HG02852 (cell line): ENCODE results near the gene ANAPC1.
"Not testable (repeated sequence)": the region's sequence is repeated elsewhere in the genome, so short reads cannot be mapped to it uniquely, and the experiment has no call there.

Source experiments
- ATAC-seq: cut with Tn5 transposase; IDR thresholded peaks from one replicate; pipeline ENCODE4 v1.9.1; 2021; ENCODE audit warnings: mild to moderate bottlenecking, moderate library complexity; ENCODE audit not compliant: unreplicated experiment

Gene ANAPC1

DNA sequence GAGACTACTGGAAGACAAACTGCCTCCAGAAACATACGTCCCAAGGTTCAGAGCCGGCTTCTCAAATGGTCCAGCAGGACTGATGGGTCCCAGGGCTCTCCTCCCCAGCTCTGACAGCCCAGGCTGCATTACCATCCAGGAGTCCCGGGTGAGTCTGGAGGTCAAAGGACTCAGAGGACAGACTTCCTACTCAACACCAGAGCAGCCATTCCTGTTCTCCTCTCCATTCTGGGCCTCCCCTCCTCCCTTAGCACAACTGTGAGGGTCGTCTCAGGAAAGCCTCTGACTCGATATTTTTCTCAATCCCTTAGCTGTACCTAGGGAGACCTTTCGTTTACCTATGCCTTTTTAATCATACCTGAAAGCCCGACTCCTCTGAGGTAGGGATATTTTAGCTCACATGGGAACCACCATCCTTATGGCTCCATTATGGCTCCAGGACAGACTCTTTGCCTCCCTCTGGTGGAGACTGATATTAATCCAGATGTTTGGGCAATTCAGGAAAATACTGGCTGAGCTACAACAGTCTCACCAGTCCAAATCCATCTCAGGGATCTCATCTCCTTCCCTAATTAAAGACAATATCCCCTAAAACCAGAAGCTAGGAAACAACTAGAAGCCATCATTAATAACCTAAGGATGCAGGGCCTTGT, 70.9 kb downstream of the ANAPC1 start:
- ATAC-seq: not testable (repeated sequence)

DNA sequence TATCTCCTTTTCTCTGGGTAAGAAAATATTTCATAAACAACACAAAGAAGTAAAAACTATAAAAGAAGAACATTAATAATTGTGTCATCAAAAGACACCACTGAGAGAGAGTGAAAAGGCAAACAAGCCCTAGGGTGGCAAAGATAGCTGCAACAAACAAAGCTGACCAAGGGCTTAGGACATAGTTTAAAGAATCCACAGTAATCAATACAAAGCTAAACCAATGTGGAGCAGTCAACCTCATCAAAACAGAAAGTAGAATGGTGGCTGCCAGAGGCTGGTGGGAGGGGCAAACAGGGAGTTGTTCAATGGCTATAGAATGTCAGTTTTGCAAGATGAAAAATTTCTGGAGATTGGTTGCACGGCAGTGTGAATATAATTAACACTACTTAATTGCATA, 93.4 kb downstream of the ANAPC1 start:
- ATAC-seq: not testable (repeated sequence)

DNA sequence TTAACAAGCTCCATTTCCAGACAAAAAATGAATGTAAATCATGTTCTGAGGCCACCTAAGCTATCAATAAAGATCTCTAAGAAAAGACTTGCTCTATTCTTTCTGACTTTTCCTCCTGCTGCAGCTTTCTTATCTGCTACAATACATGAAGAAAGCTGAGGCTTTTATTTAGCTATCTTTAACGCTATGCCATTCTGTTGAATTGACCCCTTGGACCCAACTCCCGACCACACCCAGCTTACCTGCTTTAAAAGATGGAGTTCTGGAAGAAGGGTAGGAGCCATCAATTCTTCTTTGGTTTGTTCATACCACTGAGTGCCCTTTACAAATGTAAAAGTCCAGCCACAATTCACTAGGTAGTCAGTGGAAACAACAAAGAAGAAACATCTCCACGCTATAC, 99.9 kb downstream of the ANAPC1 start:
- not testable (repeated sequence) for ATAC-seq

DNA sequence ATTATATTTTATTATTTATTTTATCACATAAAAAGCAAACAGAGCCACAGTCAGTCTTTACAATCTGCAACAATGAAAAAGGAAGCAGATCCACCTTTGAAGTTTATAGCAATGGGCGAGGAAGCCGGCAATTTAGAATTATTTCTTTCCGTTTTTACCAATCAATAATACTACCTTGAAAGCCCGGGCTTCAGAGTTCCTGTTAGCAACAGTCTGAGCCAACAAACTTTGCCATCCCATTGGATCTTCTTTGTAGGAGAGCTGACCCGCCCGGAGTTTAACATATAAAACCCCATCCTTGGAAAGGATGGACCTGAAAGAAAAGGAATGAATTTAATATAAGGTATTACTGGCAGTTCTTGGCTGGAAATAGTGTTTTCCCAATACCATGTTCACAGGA, 101.8 kb downstream of the ANAPC1 start:
- not testable (repeated sequence) for ATAC-seq

DNA sequence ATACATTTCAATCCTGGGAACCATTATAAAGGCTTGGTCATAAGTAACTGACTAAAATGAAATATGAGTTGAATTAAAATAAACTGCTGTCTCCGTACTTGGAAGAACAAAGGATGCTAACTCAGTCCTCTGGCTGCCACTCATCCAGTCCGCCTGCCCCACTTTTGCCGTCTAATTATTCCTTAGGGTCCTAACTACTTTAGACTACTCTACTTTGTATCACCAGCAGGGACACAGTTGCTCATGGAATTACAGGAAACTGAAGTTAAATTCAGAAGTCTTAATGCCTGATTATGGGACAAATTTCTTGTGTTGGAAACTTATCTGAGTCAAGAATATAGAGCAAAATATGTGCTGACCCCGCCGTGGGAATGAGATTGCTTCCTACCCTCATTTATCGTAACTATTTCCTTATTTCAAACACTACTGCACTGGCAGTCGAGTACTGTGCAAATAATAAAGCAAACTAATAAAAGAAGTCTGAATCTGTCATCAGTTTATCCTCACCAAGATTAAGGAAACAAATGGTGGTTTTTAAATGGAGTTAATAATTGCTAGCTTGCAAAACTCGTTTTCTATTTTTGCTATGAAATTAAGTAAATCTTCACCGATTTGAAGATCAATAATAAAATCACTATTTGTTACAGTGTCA, 102.4 kb downstream of the ANAPC1 start:
- ATAC-seq: not testable (repeated sequence)

DNA sequence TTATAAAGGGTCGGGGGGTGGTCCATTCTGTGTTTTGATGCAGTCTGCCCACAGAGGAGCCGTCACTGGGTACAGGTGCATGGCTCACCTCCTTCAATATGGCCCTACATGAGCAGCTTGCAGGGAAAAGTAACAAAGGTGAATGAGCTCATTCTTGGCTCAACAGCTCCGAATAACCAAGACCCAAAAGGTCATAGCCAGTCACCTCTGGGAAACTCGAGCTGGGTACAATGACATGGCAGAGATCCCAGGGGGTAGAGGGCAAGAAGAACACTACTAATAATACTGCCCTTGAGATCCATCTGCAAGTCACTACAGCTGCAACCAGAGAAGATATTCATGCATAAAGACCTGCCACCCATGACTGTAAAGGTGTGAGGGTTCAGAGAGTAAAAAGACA, 106.8 kb downstream of the ANAPC1 start:
- ATAC-seq: not testable (repeated sequence)

DNA sequence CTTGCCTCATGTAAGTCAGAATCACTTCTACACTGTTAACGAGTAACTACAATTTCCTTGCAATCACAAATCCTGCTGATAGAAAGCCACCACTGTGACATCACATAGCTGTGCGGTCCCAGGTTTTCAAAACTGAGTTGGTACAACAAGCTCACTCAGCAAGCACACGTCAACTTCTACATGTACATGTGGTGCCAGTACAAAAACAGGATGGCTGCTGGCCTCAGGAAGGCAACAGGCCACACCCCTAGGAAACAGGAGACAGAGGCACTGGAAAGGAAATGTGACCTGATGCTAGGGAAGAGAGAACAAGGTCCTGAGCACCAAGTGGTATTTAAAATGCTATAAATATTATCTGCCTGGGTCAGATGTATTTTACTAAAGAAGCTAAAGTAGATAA, 107.7 kb downstream of the ANAPC1 start:
- ATAC-seq: not testable (repeated sequence)

DNA sequence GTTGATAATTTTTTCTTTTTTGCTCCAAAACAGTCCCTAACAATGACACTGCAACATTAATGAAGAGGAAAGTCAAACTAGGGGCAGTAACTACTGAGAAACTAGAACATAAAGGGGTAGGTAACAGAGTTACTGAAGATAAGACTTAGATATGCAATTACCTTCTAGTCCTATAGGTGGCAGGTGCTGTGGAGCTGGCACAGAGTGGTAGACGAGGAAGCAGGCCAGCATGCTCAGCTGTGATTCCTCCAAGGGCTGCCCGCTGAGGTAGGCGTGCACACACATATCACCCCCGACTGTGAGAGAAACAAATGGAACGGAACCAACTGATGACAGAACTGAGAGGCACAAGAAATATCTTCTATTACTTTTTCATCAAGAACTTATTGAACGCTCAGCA, 111.8 kb downstream of the ANAPC1 start:
- ATAC-seq: not testable (repeated sequence)

DNA sequence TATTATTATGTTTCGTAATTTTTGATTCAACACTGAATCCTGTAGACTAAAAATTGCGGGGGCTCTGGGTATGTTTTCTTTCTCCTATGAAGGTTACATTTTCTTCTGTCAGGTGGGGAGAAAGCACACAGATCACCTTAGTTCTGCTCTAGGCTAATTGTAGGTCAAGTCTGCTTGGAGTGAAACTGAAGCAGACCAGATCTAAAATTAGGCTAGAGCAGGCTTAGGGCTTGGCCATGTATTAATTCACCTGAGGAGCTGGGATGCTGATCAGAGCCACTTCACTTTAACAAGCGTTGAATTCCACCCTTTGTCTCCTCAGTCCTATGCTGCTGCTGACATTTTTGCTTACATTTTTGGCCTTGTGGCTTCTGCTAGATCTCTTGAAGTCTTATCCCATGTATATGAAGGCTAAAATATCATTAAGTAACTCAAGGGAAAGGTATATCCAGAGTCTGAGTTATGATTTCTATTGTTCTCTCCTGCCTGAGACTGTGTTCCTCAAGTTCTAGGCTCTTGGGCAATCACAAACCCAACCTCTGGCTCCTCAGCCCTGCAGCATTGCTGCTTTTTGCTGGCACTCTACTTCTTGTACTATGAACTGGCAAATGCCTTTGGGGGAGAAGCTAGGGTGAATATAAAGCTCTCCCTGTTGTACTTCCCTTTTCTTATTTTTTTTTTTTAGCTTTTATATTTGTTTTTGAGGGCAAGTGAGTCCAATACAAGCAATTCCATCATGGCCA, 112.9 kb downstream of the ANAPC1 start:
- not testable (repeated sequence) for ATAC-seq

DNA sequence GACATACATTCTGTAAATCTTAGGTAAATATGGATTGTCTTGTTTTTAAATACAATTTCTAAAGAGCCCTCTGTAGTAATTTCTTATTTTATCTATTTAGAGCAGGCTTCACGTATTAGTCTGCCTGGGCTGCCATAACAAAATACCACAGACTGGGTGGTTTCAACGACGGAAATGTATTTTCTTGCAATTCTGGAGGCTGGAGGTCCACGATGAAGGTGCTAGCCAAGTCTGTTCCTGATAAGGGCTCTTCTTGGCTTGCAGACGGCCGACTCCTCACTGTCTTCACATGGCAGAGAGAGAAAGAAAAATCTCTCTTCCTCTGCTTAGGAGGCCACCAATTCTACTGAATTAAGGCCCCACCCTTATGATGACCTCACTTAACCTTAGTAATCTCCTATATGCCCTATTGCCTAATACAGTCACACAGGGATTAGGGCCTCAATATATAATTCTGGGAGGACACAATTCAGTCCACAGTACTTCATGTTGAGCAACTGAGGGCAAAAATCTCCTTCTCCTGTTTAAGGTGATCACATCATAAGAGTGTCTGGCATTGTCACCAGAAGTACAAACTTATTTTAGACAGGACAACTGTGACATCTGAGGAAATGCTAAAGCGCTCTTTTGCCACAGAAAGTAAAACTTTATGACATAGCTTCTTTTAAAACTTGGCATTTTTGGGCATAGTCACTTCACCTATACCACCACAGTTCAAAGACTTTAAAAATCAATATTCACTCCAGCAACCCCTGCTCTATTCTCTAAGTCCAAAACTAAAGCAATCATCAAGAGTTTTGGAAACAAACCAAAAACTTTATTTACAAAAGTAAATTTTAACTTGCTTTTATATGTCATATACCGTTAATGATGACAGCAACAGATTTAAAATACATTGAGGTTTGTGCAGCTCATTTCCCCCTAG, 115.5 kb downstream of the ANAPC1 start:
- ATAC-seq: not testable (repeated sequence)

DNA sequence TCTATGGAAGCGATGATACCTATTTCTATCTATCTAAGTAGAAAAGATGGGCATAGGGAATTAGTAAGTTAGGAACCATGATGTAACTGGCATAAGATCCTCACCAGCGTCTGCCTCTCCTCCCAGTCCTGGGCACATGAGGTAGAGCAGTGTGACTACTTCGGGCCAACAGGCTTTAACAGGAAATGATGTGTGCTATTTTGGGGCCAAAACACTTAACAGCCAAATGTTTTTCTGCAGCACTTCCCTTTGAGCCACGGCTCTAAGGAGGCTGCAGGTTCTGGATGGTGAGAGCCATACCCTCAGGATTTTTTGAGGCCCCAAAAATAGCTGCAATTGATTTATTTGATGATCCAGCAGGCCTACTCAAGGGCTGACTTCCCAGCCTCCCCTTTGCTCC, 116.9 kb downstream of the ANAPC1 start:
- not testable (repeated sequence) for ATAC-seq

DNA sequence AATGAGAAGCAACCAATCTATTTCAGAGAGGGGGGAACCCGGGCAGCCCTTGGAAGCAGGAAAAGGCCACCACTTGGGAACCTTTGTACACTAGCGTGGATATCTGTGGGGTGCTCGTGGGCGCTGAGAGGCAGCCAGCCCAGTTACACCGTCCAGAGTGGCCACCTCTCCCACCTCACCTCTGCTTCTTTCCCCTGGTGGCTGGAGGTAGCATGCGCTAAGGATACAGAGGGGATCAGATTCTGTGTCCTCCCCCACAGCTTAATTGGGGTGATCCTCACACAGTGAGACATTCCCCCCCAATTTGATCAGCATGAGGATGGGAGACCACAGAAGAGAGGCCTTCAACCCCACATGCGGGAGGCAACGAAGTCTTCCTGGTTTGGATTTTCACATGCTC, 117.7 kb downstream of the ANAPC1 start:
- not testable (repeated sequence) for ATAC-seq

DNA sequence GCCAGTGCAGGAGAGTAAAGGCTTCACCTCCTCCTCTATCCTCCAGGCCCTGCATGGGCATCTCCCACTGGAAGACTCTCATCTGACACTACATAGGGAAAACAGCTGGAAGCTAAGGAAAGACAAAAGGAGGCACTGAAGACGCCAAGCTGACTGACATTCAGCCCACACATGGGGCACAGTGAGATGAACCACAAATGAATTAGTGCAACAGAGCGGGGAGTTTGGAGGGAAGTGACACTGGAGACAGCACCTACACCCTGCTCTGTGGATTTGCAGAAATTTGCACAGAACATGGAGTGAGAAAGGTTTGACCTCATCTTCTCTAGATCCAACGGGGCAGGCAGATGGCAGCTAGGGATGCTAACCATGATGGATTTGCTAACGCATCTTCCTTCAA, 119.8 kb downstream of the ANAPC1 start:
- not testable (repeated sequence) for ATAC-seq

DNA sequence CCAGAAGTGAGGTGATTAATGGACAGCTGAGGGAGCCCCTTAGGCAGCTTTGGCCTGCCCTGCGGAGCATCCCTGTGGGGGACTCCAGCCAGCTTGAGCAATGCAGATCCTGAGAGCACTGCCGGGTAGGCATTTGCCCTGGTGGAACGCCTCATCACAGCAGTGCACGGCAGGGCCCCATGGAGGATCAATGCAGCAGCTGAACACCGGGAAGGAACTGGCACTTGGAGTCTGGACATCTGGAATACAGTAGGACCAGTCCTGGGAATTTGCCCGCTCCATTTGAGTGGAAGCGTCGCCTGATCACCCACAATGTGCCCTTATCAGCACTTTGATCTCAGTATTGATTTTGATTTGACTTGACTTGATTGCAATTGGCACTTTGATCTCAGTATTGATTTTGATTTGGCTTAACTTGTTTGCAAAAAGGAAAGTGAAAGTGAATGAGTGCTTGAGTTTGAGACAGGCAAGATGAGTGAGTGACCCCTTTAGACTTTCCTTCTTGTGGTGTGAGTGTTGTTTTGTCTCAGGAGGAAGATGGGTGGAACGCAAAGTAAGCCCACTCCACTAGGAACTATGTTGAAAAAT, 123.2 kb downstream of the ANAPC1 start:
- ATAC-seq: not testable (repeated sequence)

DNA sequence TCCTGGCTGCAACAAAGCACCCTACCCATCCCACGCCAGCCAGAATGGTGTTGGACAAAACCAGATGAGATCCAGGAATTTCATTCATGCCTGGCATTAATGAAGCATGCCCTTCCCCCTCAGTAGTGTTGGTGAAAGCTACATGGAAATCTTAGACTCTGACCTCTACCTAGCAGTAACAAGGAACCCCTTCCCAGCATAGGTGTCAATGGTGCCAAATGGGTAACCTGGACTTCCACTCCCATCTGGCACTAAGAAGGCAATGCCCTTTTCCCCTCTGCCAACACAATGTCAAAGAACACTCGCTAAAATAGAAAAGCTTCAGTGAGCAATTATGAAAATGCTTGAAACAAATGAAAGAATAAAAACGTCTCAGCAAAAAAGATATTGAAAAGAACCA, 131.5 kb downstream of the ANAPC1 start:
- not testable (repeated sequence) for ATAC-seq

DNA sequence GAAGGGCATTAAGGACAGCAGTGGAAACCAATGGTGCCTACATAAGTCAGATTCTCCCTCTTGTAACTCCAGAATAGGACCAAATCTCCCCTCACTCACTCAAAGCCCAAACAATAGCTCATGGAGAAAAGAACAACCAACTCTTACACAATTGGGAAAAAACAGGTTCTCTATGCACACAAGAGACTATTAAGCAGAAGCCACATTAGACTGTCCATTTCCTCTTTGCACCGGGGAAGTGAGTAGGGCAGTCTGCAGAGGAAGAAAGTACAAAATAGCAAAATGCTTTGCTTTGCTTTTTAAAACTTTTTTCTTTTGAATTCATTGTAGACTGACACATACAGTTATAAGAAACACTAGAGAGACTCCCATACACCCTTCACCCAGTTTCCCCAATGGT, 133.4 kb downstream of the ANAPC1 start:
- ATAC-seq: not testable (repeated sequence)

DNA sequence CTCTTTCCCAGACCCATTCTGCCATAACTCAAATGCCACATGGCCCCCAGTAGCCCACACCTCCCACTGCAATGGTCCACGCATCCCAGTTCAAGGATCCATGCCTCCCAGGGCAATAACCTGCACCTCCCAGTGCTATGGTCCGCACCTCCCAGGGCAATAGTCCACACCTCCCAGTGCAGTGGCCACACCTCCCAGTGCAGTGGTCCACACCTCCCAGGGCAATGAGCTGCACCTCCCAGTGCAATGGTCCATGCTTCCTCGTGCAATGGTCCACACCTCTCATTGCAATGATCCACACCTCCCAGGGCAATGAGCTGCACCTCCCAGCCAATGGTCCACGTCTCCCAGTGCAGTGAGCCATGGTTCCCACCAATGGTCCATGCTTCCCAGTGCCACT, 135.6 kb downstream of the ANAPC1 start:
- not testable (repeated sequence) for ATAC-seq

DNA sequence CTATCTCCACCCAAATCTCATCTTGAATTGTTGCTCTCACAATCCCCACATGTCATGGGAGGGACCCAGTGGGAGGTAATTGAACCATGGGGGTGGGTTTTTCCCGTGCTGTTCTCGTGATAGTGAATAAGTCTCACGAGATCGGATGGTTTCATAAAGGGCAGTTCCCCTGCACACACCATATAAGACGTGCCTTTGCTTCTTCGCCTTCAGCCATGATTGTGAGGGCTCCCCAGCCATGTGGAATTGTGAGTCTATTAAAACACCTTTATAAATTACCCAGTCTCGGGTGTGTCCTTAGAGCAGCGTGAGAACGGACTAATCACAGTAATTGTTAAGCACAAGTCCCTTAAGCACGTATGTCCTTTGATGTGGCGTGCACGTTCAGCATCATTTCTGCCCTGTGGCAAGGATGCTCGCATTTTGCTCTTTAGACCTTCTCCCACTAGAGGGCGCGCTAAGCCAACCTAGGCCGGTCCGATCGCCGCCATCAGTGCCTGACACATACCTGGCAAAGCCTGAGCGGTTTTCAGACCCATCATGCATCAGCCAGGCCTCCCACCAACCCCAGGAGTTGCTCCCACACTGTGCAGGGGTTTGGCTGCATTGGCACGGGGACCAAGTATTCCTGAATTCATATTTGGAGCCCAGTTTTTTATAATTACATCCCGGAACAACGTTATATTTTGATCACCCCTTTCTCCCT, 136.4 kb downstream of the ANAPC1 start:
- ATAC-seq: peak; percentile 88

DNA sequence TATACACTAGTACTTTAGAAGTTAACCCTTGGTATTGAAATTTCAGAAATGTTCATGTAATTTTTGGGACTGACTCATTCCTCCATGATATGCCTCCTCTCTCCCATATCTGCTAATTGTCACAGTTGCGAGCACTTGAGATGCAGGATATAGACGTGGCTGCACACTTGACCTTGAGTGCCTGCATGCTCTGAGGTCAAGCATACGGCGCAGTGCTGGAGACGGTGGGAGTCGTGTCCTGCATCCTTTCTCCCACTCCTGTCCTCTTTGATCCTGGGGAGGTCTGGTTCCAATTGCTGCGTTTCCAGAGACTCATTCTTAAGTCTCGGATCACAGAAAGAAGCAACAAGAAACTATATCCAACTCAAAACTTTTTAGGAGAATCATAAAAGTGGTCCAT, 139.2 kb downstream of the ANAPC1 start:
- ATAC-seq: not testable (repeated sequence)

DNA sequence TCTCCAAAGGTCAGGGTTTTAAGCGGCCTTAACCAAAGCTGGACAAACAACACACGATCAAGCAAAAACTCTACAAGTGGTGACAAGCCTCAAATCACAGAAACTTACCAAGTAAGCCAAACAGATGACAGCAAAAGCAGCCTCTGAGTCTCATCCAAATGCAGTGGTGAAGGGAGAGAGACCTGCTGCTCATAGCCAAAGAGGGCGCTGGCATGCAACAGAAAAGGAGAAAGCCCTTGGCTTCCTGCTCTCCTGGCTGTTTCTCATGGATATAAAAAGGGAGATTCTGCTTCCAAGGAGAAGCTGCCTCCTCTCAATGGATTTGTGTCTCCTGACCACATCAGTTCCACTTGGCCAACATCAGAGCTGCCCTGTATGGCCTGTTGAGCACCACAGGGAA, 142.5 kb downstream of the ANAPC1 start:
- ATAC-seq: not testable (repeated sequence)
